ENCODE data around the gene PPP2R5C. TPM values are rescaled to one million over a fixed set of nuclear protein-coding genes. Genes with fewer than 3 reads are reported as not detected.

The PPP2R5C gene
- total and polyA plus RNA-seq, 2 donors (not counting 3 experiments of a cell fraction or from before 2014, with no cell fraction given): 42.6 to 83.6 TPM

DNA sequence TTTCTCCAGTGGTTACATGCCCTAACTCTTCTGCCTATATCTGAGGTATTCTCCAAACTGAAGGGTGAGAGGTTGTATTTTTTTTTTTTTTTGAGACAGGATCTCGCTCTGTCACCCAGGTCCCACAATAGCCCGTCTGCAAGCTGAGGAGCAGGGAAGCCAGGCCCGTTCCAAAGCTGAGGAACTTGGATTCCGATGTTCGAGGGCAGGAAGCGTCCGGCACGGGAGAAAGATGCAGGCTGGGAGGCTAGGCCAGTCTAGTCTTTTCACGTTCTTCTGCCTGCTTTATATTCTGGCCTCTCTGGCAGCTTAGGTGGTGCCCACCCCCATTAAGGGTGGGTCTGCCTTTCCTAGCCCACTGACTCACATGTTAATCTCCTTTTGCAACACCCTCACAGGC, 135.8 kb downstream of the PPP2R5C start:
- Histone ChIP-seq H3K4me2 (ENCODE audit: insufficient read depth, low read length) (no peak overlapping the region), H3K27me3 (ENCODE audit: control insufficient read depth in 2 of 2, insufficient read depth in 2 of 2, low read length in 2 of 2) (no peaks in the 10 kb centered on the region), H2AFZ (ENCODE audit: low read depth, low read length) (no peak overlapping the region), H3K27ac (ENCODE audit: insufficient read depth, low read depth, low read length) (no peak overlapping the region), H3K9ac (replicated peaks; ENCODE audit: extremely low read depth, insufficient read depth, low read length) (no peak overlapping the region), H3K79me2 (ENCODE audit: control insufficient read depth, insufficient read depth, low read length) (no peaks in the 10 kb centered on the region), H4K20me1 (replicated peaks; ENCODE audit: control insufficient read depth, extremely low read depth, insufficient read depth, low read length) (no peaks in the 10 kb centered on the region), H3K9me3 (replicated peaks; ENCODE audit: control insufficient read depth, insufficient read depth, low read length) (no peaks in the 10 kb centered on the region), H3K4me1 (ENCODE audit: control insufficient read depth, extremely low read depth, insufficient read depth, low read length) (no peaks in the 10 kb centered on the region), H3K36me3 (ENCODE audit: control insufficient read depth in 2 of 2, extremely low read depth in 1 of 2, insufficient read depth in 2 of 2, low read length in 2 of 2) (peaks cover 4 to 21% of the 10 kb centered on the region in 2 experiments), H3K4me3 (replicated peaks in 1 of 3; ENCODE audit: insufficient read depth in 1 of 3, low read depth in 1 of 3, low read length in 3 of 3) (no peak overlapping the region), H3K9me1 (replicated peaks; ENCODE audit: control insufficient read depth, extremely low read depth, insufficient read depth, low read length) (no peaks in the 10 kb centered on the region)
- no TSS peak for BruUV-seq (replicated peaks)
- no peak for DNase-seq (ENCODE audit: low read depth, low spot score)
- no peak for TF ChIP-seq CTCF (IDR thresholded peaks at IDR 0.05; ENCODE audit: extremely low read depth in 1 of 2, insufficient read depth in 1 of 2, low read depth in 1 of 2, low read length in 2 of 2)
- TF ChIP-seq FOS (IDR thresholded peaks at IDR 0.05; ENCODE audit: borderline replicate concordance, insufficient read depth, low read length): no peak
- no peak for TF ChIP-seq JUN (IDR thresholded peaks at IDR 0.05; ENCODE audit: borderline replicate concordance, insufficient read depth, insufficient read length, low read depth)
- no peak for TF ChIP-seq POLR2A (IDR thresholded peaks at IDR 0.05; ENCODE audit: low read depth, low read length)
- TF ChIP-seq MYC (IDR thresholded peaks at IDR 0.05; ENCODE audit: low read depth, low read length): no peak
- TF ChIP-seq GATA2 (IDR thresholded peaks at IDR 0.05; ENCODE audit: insufficient read depth, insufficient read length, low read depth, low read length): no peak
- TF ChIP-seq POLR2AphosphoS5 (IDR thresholded peaks at IDR 0.05; ENCODE audit: insufficient read depth, low read depth, low read length): no peak
- TF ChIP-seq MAX (IDR thresholded peaks at IDR 0.05; ENCODE audit: insufficient read depth, insufficient read length): no peak
- no peak for TF ChIP-seq EZH2 (IDR thresholded peaks at IDR 0.05; ENCODE audit: borderline replicate concordance, low read depth, low read length, severe bottlenecking)
- ChIA-PET CTCF (interaction anchor here (2.6 kb wide), 1 partner anchor 126 kb away, joined by 21 read pairs; no protein-coding TSS in a partner anchor), POLR2A (no interaction called here)
- no peak for FAIRE-seq
- dilution Hi-C loops (cut with MboI; ENCODE audit: extremely low pct_ligation_motif_present, low sequenced_read_pairs): no loop called here
- intact Hi-C loops (cut with micrococcal nuclease): no loop called here
